OCI-LY1 (cell line): ENCODE data around the gene LSMEM2.

Experiments
- H2AFZ ChIP-seq: fragments of 200-600 bp; sonication (generic), shearing (Covaris generic); 2 replicates; pipeline ENCODE4 v1.6.0; 2014; ENCODE audit warnings: antibody characterized with exemption, mild to moderate bottlenecking, low read length
- H3F3A ChIP-seq: fragments of 200-600 bp; sonication (generic), shearing (Covaris generic); 2 replicates; pipeline ENCODE4 v1.6.0; 2014; ENCODE audit warnings: mild to moderate bottlenecking, antibody characterized with exemption, low read length, moderate library complexity; ENCODE audit not compliant: insufficient read depth
- H3K27ac ChIP-seq: fragments of 200-600 bp; sonication (generic); 2 replicates; pipeline ENCODE4 v1.5.1; 2014; ENCODE audit warnings: low read length, mixed run types, mild to moderate bottlenecking, low read depth; ENCODE audit not compliant: poor library complexity, severe bottlenecking
- H3K27me3 ChIP-seq: fragments of 200-600 bp; sonication (generic); 2 replicates; pipeline ENCODE4 v1.6.0; 2014; ENCODE audit warnings: antibody characterized with exemption, mild to moderate bottlenecking, low read length, moderate library complexity; ENCODE audit not compliant: insufficient read depth
- H3K36me3 ChIP-seq: fragments of 200-600 bp; sonication (generic); 2 replicates; pipeline ENCODE4 v1.6.1; 2014; ENCODE audit warnings: mild to moderate bottlenecking, antibody characterized with exemption, low read length, moderate library complexity, mixed read lengths; ENCODE audit not compliant: insufficient read depth
- H3K4me1 ChIP-seq: fragments of 200-600 bp; sonication (generic); 2 replicates; pipeline ENCODE4 v1.5.1; 2014; ENCODE audit warnings: mild to moderate bottlenecking, low read length, moderate library complexity; ENCODE audit not compliant: insufficient read depth, severe bottlenecking
- H3K4me2 ChIP-seq: fragments of 200-600 bp; sonication (generic), shearing (Covaris generic); 2 replicates; pipeline ENCODE4 v1.6.1; 2014; ENCODE audit warnings: low read length
- H3K4me3 ChIP-seq: fragments of 200-600 bp; sonication (generic); 2 replicates; pipeline ENCODE4 v1.5.1; 2014; ENCODE audit warnings: low read length, low read depth, mild to moderate bottlenecking, mixed read lengths; ENCODE audit not compliant: poor library complexity, severe bottlenecking
- H3K79me2 ChIP-seq: fragments of 200-600 bp; shearing (Covaris generic); 2 replicates; pipeline ENCODE4 v1.6.1; 2016; ENCODE audit warnings: mixed run types, low read length, mixed read lengths; ENCODE audit not compliant: insufficient read depth
- H3K9ac ChIP-seq: fragments of 200-600 bp; sonication (generic), shearing (Covaris generic); 2 replicates; pipeline ENCODE4 v1.6.1; 2014; ENCODE audit warnings: mild to moderate bottlenecking, low read length, mixed read lengths
- H3K9me2 ChIP-seq: fragments of 200-600 bp; sonication (generic), shearing (Covaris generic); 2 replicates; pipeline ENCODE4 v1.6.1; 2014; ENCODE audit warnings: low read depth, mild to moderate bottlenecking, low read length, mixed read lengths
- H3K9me3 ChIP-seq: fragments of 200-600 bp; shearing (Covaris generic); 2 replicates; pipeline ENCODE4 v1.6.1; 2014; ENCODE audit warnings: low read length, mixed read lengths
- H4K20me1 ChIP-seq: fragments of 200-600 bp; sonication (generic), shearing (Covaris generic); 2 replicates; pipeline ENCODE4 v1.6.0; 2016; ENCODE audit warnings: mild to moderate bottlenecking, low read length; ENCODE audit not compliant: insufficient read depth
- EZH2 ChIP-seq: fragments of 200-600 bp; sonication (generic), shearing (Covaris generic); IDR thresholded peaks from 2 replicates; pipeline ENCODE4 v1.8.0; 2017; ENCODE audit warnings: borderline replicate concordance, mixed run types, mild to moderate bottlenecking, antibody characterized with exemption, low read length, moderate library complexity, mixed read lengths
- TF ChIP-seq, protein P1 (sequence below): fragments of 200-600 bp; sonication (generic), shearing (Covaris generic); IDR thresholded peaks from 2 replicates; pipeline ENCODE4 v1.5.1; 2017; ENCODE audit warnings: mild to moderate bottlenecking, antibody characterized with exemption, low read length, moderate library complexity, mixed read lengths

LSMEM2 gene

GRCh38 chr3:50331364-50331907 lies 52.5 kb downstream of the LSMEM2 start:
- Histone ChIP-seq H3K4me1 (peaks cover 49% of the 10 kb centered on the region), H4K20me1 (no peaks in the 10 kb centered on the region), H3K9me2 (no peaks in the 10 kb centered on the region), H3K4me3 (no peak overlapping the region), H3K4me2 (no peak overlapping the region), H3K27me3 (no peaks in the 10 kb centered on the region), H3K79me2 (peaks cover 35% of the 10 kb centered on the region), H3K9me3 (no peaks in the 10 kb centered on the region), H3F3A (no peaks in the 10 kb centered on the region), H3K27ac (no peak overlapping the region), H3K36me3 (peaks cover 47% of the 10 kb centered on the region), H2AFZ (no peak overlapping the region), H3K9ac (no peak overlapping the region)
- no peak for TF ChIP-seq EZH2
- TF ChIP-seq, protein P1, sequence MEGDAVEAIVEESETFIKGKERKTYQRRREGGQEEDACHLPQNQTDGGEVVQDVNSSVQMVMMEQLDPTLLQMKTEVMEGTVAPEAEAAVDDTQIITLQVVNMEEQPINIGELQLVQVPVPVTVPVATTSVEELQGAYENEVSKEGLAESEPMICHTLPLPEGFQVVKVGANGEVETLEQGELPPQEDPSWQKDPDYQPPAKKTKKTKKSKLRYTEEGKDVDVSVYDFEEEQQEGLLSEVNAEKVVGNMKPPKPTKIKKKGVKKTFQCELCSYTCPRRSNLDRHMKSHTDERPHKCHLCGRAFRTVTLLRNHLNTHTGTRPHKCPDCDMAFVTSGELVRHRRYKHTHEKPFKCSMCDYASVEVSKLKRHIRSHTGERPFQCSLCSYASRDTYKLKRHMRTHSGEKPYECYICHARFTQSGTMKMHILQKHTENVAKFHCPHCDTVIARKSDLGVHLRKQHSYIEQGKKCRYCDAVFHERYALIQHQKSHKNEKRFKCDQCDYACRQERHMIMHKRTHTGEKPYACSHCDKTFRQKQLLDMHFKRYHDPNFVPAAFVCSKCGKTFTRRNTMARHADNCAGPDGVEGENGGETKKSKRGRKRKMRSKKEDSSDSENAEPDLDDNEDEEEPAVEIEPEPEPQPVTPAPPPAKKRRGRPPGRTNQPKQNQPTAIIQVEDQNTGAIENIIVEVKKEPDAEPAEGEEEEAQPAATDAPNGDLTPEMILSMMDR = no peak

DNA sequence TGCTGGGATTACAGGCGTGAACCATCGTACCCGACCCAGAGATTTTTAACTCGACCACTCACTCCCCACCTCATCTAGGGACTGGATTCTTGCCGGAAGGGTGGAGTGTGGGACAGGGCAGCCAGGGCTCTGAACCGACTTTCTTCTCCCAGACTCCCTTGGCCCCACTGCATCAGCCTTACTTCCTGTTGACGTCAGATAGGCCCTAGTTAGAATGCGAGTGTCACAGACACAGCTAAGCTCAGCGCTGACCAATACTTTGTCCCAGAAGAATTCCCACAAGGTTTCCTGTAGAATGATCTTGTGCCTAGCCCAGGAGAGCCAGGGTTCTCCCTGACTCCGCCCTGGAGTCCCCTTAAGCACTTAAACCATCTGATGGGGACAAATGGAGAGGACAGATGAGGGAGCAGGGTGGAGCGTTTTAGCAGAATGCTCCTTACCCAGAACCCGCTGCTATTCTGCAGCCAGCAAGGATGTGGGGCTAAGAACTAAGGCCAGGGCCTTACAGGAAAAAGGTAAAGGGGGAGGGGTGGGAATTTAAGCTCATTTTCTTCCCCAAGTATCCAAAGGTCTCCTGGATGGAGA lies 54.9 kb downstream of the LSMEM2 start:
- Histone ChIP-seq H3K27ac (peak overlapping the region; percentile 19), H3F3A (0 out of 2 replicates have a peak, but pooled peaks cover 3% of the 10 kb centered on the region), H3K36me3 (peaks cover 50% of the 10 kb centered on the region), H3K79me2 (peaks cover 32% of the 10 kb centered on the region), H3K9ac (peak overlapping the region; percentile 36; the same call in 1 of the 2 replicates), H3K4me1 (peaks cover 46% of the 10 kb centered on the region), H2AFZ (no peak overlapping the region), H3K27me3 (no peaks in the 10 kb centered on the region), H3K4me2 (peak overlapping the region; percentile 55), H4K20me1 (no peaks in the 10 kb centered on the region), H3K9me2 (no peaks in the 10 kb centered on the region), H3K9me3 (no peaks in the 10 kb centered on the region), H3K4me3 (no peak overlapping the region)
- no peak for TF ChIP-seq EZH2
- TF ChIP-seq, protein P1 = no peak

DNA sequence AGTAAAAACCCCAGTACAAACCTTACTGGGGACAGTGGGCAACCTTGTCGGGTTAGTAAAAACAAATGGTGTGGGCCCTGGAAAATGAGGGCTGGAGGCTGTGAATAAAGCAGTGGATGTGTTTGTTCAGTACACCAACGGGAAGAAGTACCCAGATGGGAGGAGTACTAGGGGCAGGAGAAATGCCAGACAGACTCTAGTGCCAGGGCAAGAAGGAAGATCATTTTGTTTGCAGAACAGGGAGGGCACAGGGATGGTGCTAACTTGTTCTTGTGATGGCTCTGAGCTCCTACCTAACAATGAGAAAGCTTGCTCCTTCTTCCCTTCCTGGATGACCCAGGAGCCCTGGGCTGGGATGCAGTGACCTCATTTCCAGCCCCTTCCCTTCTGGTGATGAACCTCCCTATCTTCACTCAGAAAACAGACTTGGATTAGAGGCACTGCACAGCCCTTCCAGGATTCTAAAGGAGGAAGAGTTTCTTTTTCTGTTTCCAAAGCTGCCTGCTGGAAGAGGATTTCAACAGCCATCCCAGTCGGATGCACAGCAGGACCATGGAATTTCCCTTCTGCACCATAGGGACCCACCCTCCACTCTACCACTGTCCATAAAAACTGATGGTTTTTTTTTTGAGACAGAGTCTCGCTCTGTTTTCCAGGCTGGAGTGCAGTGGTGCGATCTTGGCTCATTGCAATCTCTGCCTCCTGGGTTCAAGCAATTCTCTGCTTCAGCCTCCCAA lies 55.6 kb downstream of the LSMEM2 start:
- no peak for TF ChIP-seq EZH2
- TF ChIP-seq, protein P1 = no peak
- H3K36me3 ChIP-seq = peaks cover 47% of the 10 kb centered on the region
- no peaks in the 10 kb centered on the region for H3K27me3 ChIP-seq
- H3K27ac ChIP-seq = peak overlapping the region; percentile 19
- peak overlapping the region; percentile 55 for H3K4me2 ChIP-seq
- no peaks in the 10 kb centered on the region for H4K20me1 ChIP-seq
- no peaks in the 10 kb centered on the region for H3K9me2 ChIP-seq
- H3K4me3 ChIP-seq = no peak overlapping the region
- no peaks in the 10 kb centered on the region for H3K9me3 ChIP-seq
- 0 out of 2 replicates have a peak, but pooled peaks cover 5% of the 10 kb centered on the region for H3F3A ChIP-seq
- no peak overlapping the region for H2AFZ ChIP-seq
- H3K9ac ChIP-seq = peak overlapping the region; percentile 36; the same call in 1 of the 2 replicates
- peaks cover 50% of the 10 kb centered on the region for H3K4me1 ChIP-seq
- peaks cover 32% of the 10 kb centered on the region for H3K79me2 ChIP-seq
